Upper lobe of right lung (tissue), 1 donor: ENCODE results near the gene SEC31B. TPM values are rescaled to one million over a fixed set of nuclear protein-coding genes. Genes with fewer than 3 reads are reported as not detected.

Experiments
- ATAC-seq: fragments of 200-7000 bp; cut with Tn5 transposase; one replicate; pipeline ENCODE4 v1.9.1; 2020; ENCODE audit warnings: mild to moderate bottlenecking, moderate library complexity
- DNase-seq: peaks from one replicate; pipeline ENCODE4 v3.0.0-alpha.2; 2020
- H3K27ac ChIP-seq: fragments of 200-600 bp; one replicate; pipeline ENCODE4 v1.8.0; 2022
- H3K27me3 ChIP-seq: fragments of 200-600 bp; one replicate; pipeline ENCODE4 v1.8.0; 2022; ENCODE audit warnings: mild to moderate bottlenecking
- H3K36me3 ChIP-seq: fragments of 200-600 bp; one replicate; pipeline ENCODE4 v1.8.0; 2022
- H3K4me1 ChIP-seq: fragments of 200-600 bp; one replicate; pipeline ENCODE4 v1.8.0; 2022
- H3K4me3 ChIP-seq: fragments of 200-600 bp; one replicate; pipeline ENCODE4 v1.8.0; 2022; ENCODE audit warnings: mild to moderate bottlenecking
- H3K9me3 ChIP-seq: fragments of 200-600 bp; one replicate; pipeline ENCODE4 v1.8.0; 2022
- CTCF ChIP-seq: fragments of 200-600 bp; IDR thresholded peaks from one replicate; pipeline ENCODE4 v1.8.0; 2022; ENCODE audit warnings: antibody characterized with exemption
- intact Hi-C: fragments of 100-400 bp; cut with DNase I; formaldehyde crosslinking; loops from one replicate; pipeline ENCODE4 v1.11.0; 2022
- total RNA-seq: library from RNA; stranded (reverse); fragmentation: NEBNext Ultra II Directional; extraction: Animal tissue kit (Norgen Biotek cat#: 25700); gene quantifications from one replicate; pipeline ENCODE4 v1.2.1, GENCODE V29; 2021
- donor health status: DM: no; HTN: yes; CAD: no; lungs with severe emphysema.

The SEC31B gene
- total RNA-seq, 1 donor from 2014 or later, result 18.2 TPM

GRCh38 chr10:100509241-100509840, 10.3 kb downstream of the SEC31B start:
- Histone ChIP-seq H3K27me3 (no peaks in the 10 kb centered on the region), H3K4me3 (no peak overlapping the region), H3K9me3 (no peaks in the 10 kb centered on the region), H3K36me3 (peaks cover 25% of the 10 kb centered on the region), H3K27ac (no peak overlapping the region), H3K4me1 (no peaks in the 10 kb centered on the region)
- ATAC-seq, result no peak
- intact Hi-C loops, result no loop called here
- TF ChIP-seq CTCF, result no peak
- no peak for DNase-seq

GRCh38 chr10:100508691-100509150, 10.9 kb downstream of the SEC31B start:
- H3K27ac ChIP-seq, result no peak overlapping the region
- peak; percentile 37 for TF ChIP-seq CTCF
- no peak overlapping the region for H3K4me3 ChIP-seq
- ATAC-seq (peak; percentile 62), DNase-seq (no peak)
- no peaks in the 10 kb centered on the region for H3K27me3 ChIP-seq
- no peaks in the 10 kb centered on the region for H3K9me3 ChIP-seq
- H3K4me1 ChIP-seq, result no peaks in the 10 kb centered on the region
- intact Hi-C loops, result no loop called here
- H3K36me3 ChIP-seq, result peaks cover 31% of the 10 kb centered on the region

DNA sequence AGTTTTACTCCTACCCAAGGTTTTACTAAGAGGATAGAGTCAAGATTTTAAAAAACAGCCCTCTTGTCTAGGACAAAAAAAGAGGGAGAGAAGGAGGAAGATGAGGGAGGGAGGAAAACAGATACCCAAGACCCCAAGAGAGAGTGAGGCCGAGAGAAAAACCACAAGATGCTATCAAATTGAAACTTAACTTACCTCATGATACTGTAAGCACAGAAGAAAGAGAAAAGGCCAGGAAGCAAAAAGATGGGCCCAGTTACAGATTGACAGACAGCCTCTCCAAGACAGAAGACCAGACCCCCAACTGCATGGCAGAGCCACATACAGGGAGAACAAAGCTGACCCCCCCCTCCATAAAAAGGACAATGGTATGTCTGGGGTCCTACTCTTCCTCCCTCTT, 11.4 kb downstream of the SEC31B start:
- no peaks in the 10 kb centered on the region for H3K27me3 ChIP-seq
- no peaks in the 10 kb centered on the region for H3K9me3 ChIP-seq
- H3K4me1 ChIP-seq, result no peaks in the 10 kb centered on the region
- intact Hi-C loops, result no loop called here
- no peak for TF ChIP-seq CTCF
- no peak overlapping the region for H3K4me3 ChIP-seq
- no peak for DNase-seq
- no peak for ATAC-seq
- H3K27ac ChIP-seq, result no peak overlapping the region
- peaks cover 31% of the 10 kb centered on the region for H3K36me3 ChIP-seq

- Histone ChIP-seq H3K4me1 (no peaks in the 10 kb centered on the region), H3K27me3 (no peaks in the 10 kb centered on the region), H3K36me3 (peaks cover 31% of the 10 kb centered on the region), H3K27ac (no peak overlapping the region), H3K4me3 (no peak overlapping the region), H3K9me3 (no peaks in the 10 kb centered on the region)
- DNase-seq (no peak), ATAC-seq (no peak)
- TF ChIP-seq CTCF, result no peak
- intact Hi-C loops, result no loop called here
These were observed 12.3 kb downstream of the SEC31B start for GRCh38 chr10:100507357-100507732.

GRCh38 chr10:100506596-100507356, 12.9 kb downstream of the SEC31B start:
- no peak for TF ChIP-seq CTCF
- Histone ChIP-seq H3K9me3 (no peaks in the 10 kb centered on the region), H3K4me3 (no peak overlapping the region), H3K4me1 (no peaks in the 10 kb centered on the region), H3K36me3 (peaks cover 37% of the 10 kb centered on the region), H3K27me3 (no peaks in the 10 kb centered on the region), H3K27ac (no peak overlapping the region)
- ATAC-seq (no peak), DNase-seq (no peak)
- intact Hi-C loops, result no loop called here
